Upper lobe of left lung (tissue), 4 donors: Measurements from ENCODE around the gene PANK1.

ENCODE experiments used
- CTCF ChIP-seq, 6 experiments: fragments of 450-650 bp in 4 of 6; fragments of 200-600 bp in 2 of 6; sonication (generic) in 2 of 6; IDR thresholded peaks; one replicate each; pipeline ENCODE4 v1.5.1; 2016 to 2019; ENCODE audit warnings: antibody characterized with exemption in 6 of 6
- POLR2A ChIP-seq, 4 donors: fragments of 450-650 bp; IDR thresholded peaks; one replicate each; pipeline ENCODE4 v1.5.1; 2016 to 2017; ENCODE audit warnings: antibody characterized with exemption in 4 of 4, mild to moderate bottlenecking in 2 of 4

- no peak for TF ChIP-seq POLR2A (IDR thresholded peaks at IDR 0.05)
- TF ChIP-seq CTCF (IDR thresholded peaks at IDR 0.05): no peak
These were observed 7.9 kb downstream of the PANK1 start for GRCh38 chr10:89637113-89637512.
